WTC11 (cell line): ENCODE measurements around the gene ANKMY1. TPM values are rescaled to one million over a fixed set of nuclear protein-coding genes. Genes with fewer than 3 reads are reported as not detected.
"Not testable (repeated sequence)": the region's sequence is repeated elsewhere in the genome, so short reads cannot be mapped to it uniquely, and the experiment has no call there.

Source experiments
- ATAC-seq: fragments of 200-7000 bp; cut with Tn5 transposase; 2 replicates; pipeline ENCODE4 v1.10.0; 2021; ENCODE audit warnings: mild to moderate bottlenecking, moderate library complexity
- CTCF ChIA-PET: fragments of 300-600 bp; sonication (Branson Sonifier 250); formaldehyde crosslinking; loops from one replicate; lab custom pipeline; 2021; ENCODE audit warnings: antibody characterized with exemption; lab: Charles Lee
- POLR2A ChIA-PET: fragments of 350-600 bp; sonication (Branson Sonifier 250); formaldehyde crosslinking; loops from one replicate; lab custom pipeline; 2021; ENCODE audit warnings: antibody characterized with exemption; lab: Charles Lee
- DNase-seq: peaks from one replicate; pipeline ENCODE4 v3.0.0; 2021; ENCODE audit warnings: low spot score
- H3K27ac Mint-ChIP-seq: 2 replicates; pipeline ENCODE4 v1.8.0; 2021; ENCODE audit warnings: mixed read lengths
- H3K27me3 Mint-ChIP-seq: 2 replicates; pipeline ENCODE4 v1.8.0; 2021; ENCODE audit warnings: low read depth, mild to moderate bottlenecking, moderate library complexity, mixed read lengths
- H3K36me3 Mint-ChIP-seq: 2 replicates; pipeline ENCODE4 v1.8.0; 2021; ENCODE audit warnings: mixed read lengths
- H3K4me1 Mint-ChIP-seq: 2 replicates; pipeline ENCODE4 v1.8.0; 2022; ENCODE audit warnings: mixed read lengths
- H3K4me3 Mint-ChIP-seq: 2 replicates; pipeline ENCODE4 v1.8.0; 2021; ENCODE audit warnings: mild to moderate bottlenecking, moderate library complexity, mixed read lengths
- H3K9me3 Mint-ChIP-seq: 2 replicates; pipeline ENCODE4 v1.8.0; 2021; ENCODE audit warnings: mixed read lengths
- ATF6 ChIP-seq: sonication (generic); formaldehyde crosslinking; IDR thresholded peaks from 2 replicates; pipeline ENCODE4 v1.8.1; 2023; ENCODE audit warnings: mild to moderate bottlenecking, missing genetic modification reagents
- E2F4 ChIP-seq: sonication (generic); formaldehyde crosslinking; IDR thresholded peaks from 2 replicates; pipeline ENCODE4 v1.8.1; 2022; ENCODE audit warnings: low read depth, mild to moderate bottlenecking, moderate library complexity, missing genetic modification reagents, borderline replicate concordance
- ERG ChIP-seq: fragments of 250-450 bp; sonication (Bioruptor Pico); IDR thresholded peaks from 2 replicates; pipeline ENCODE4 v1.8.0; 2021; ENCODE audit warnings: mild to moderate bottlenecking
- FOXJ3 ChIP-seq: sonication (generic); formaldehyde crosslinking; IDR thresholded peaks from 2 replicates; pipeline ENCODE4 v1.9.0; 2021; ENCODE audit warnings: missing genetic modification reagents, mild to moderate bottlenecking, borderline replicate concordance
- FOXP4 ChIP-seq: sonication (generic); formaldehyde crosslinking; IDR thresholded peaks from 2 replicates; pipeline ENCODE4 v1.8.0; 2022; ENCODE audit warnings: mild to moderate bottlenecking, missing genetic modification reagents
- GTF2I ChIP-seq: fragments of 250-450 bp; sonication (Bioruptor Pico); conservative IDR thresholded peaks from 2 replicates; pipeline ENCODE4 v1.4.0; 2021; ENCODE audit warnings: mild to moderate bottlenecking
- HMGA2 ChIP-seq: fragments of 250-450 bp; sonication (Bioruptor Pico); IDR thresholded peaks from 2 replicates; pipeline ENCODE4 v1.4.0; 2021; ENCODE audit warnings: mild to moderate bottlenecking, moderate library complexity
- SMAD4 ChIP-seq: sonication (generic); formaldehyde crosslinking; IDR thresholded peaks from 2 replicates; pipeline ENCODE4 v1.8.0; 2022; ENCODE audit warnings: mild to moderate bottlenecking, missing genetic modification reagents
- TCF7 ChIP-seq: sonication (generic); formaldehyde crosslinking; IDR thresholded peaks from 2 replicates; pipeline ENCODE4 v1.8.0; 2022; ENCODE audit warnings: mild to moderate bottlenecking, low read depth, missing genetic modification reagents, moderate library complexity
- USF2 ChIP-seq: sonication (generic); formaldehyde crosslinking; IDR thresholded peaks from 2 replicates; pipeline ENCODE4 v1.8.1; 2023; ENCODE audit warnings: mild to moderate bottlenecking, missing genetic modification reagents, moderate library complexity
- ZNF121 ChIP-seq: sonication (generic); formaldehyde crosslinking; IDR thresholded peaks from 2 replicates; pipeline ENCODE4 v1.8.0; 2023; ENCODE audit warnings: missing genetic modification reagents
- ZNF281 ChIP-seq: sonication (generic); formaldehyde crosslinking; IDR thresholded peaks from 2 replicates; pipeline ENCODE4 v1.8.0; 2023; ENCODE audit warnings: mild to moderate bottlenecking, missing genetic modification reagents
- ZNF396 ChIP-seq: fragments of 250-450 bp; sonication (Bioruptor Pico); IDR thresholded peaks from 2 replicates; pipeline ENCODE4 v1.8.0; 2021; ENCODE audit warnings: mild to moderate bottlenecking, moderate library complexity, borderline replicate concordance
- ZSCAN18 ChIP-seq: fragments of 250-450 bp; sonication (Bioruptor Pico); IDR thresholded peaks from 2 replicates; pipeline ENCODE4 v2.1.2; 2022; ENCODE audit warnings: mild to moderate bottlenecking, moderate library complexity
- total RNA-seq: library from RNA; stranded (reverse); gene quantifications from 3 replicates; pipeline ENCODE4 v1.2.3, GENCODE V29; 2021

The ANKMY1 gene
- total RNA-seq, 1 experiment from 2014 or later = 4.6 TPM

- H3K4me3 Mint-ChIP-seq, DNase-seq, POLR2A ChIA-PET, ATAC-seq, H3K36me3 Mint-ChIP-seq, H3K9me3 Mint-ChIP-seq, H3K27ac Mint-ChIP-seq: not testable (repeated sequence)
- H3K27me3 Mint-ChIP-seq = peaks cover 35% of the 10 kb centered on the region
- peaks cover 43% of the 10 kb centered on the region for H3K4me1 Mint-ChIP-seq
- CTCF ChIA-PET = interaction anchor here (0.9 to 2.2 kb wide), 2 partner anchors 17 to 152 kb away, joined by 3 to 6 read pairs; no protein-coding TSS in a partner anchor
These were observed 5.4 kb upstream of the ANKMY1 start for GRCh38 chr2:240563231-240563630.

- ATAC-seq (no peak), DNase-seq (no peak)
- Mint-ChIP-seq H3K27me3 (peaks cover 30% of the 10 kb centered on the region), H3K4me1 (peaks cover 38% of the 10 kb centered on the region), H3K36me3 (no peaks in the 10 kb centered on the region), H3K4me3 (peak overlapping the region; percentile 76), H3K27ac (no peak overlapping the region), H3K9me3 (no peaks in the 10 kb centered on the region)
- ChIA-PET POLR2A (interaction anchor here (1.1 kb wide), 1 partner anchor 25 kb away, joined by 6 read pairs; the partner anchor contains the start of gene CAPN10), CTCF (interaction anchor here (1.0 to 1.6 kb wide), 6 partner anchors 18 to 110 kb away, joined by 3 to 15 read pairs (median 4); partner anchors contain the start of gene CAPN10)
- TF ChIP-seq ZNF396 (CRISPR knock-in tag) (no peak), ATF6 (CRISPR knock-in tag) (no peak), ZNF281 (CRISPR knock-in tag) (no peak), TCF7 (no peak), ZNF121 (CRISPR knock-in tag) (no peak), FOXJ3 (CRISPR knock-in tag) (no peak), HMGA2 (CRISPR knock-in tag) (no peak), ERG (CRISPR knock-in tag) (no peak), ZSCAN18 (no peak), FOXP4 (CRISPR knock-in tag) (no peak), USF2 (CRISPR knock-in tag) (no peak), SMAD4 (CRISPR knock-in tag) (no peak), E2F4 (CRISPR knock-in tag) (no peak), GTF2I (CRISPR knock-in tag) (no peak)
These were observed 3.7 kb upstream of the ANKMY1 start for GRCh38 chr2:240561325-240561971.
